NB4 (cell line): ENCODE measurements around the gene CDC42EP5.

Experiments used
- MAX ChIP-seq: IDR thresholded peaks from 2 replicates; pipeline ENCODE4 v1.6.1; 2011; ENCODE audit warnings: low read depth, low read length
- MYC ChIP-seq: IDR thresholded peaks from 2 replicates; pipeline ENCODE4 v1.6.1; 2011; ENCODE audit warnings: low read depth, low read length
- POLR2A ChIP-seq: IDR thresholded peaks from 2 replicates; pipeline ENCODE4 v1.6.1; 2011; ENCODE audit warnings: mild to moderate bottlenecking; ENCODE audit not compliant: insufficient read length; ENCODE audit errors: extremely low read depth
- TF ChIP-seq, protein P1 (sequence below): IDR thresholded peaks from one replicate; pipeline ENCODE4 v1.5.1; 2012; ENCODE audit warnings: low read depth, low read length

GRCh38 chr19:54420383-54421168, 52.5 kb downstream of the CDC42EP5 start:
- TF ChIP-seq, protein P1, sequence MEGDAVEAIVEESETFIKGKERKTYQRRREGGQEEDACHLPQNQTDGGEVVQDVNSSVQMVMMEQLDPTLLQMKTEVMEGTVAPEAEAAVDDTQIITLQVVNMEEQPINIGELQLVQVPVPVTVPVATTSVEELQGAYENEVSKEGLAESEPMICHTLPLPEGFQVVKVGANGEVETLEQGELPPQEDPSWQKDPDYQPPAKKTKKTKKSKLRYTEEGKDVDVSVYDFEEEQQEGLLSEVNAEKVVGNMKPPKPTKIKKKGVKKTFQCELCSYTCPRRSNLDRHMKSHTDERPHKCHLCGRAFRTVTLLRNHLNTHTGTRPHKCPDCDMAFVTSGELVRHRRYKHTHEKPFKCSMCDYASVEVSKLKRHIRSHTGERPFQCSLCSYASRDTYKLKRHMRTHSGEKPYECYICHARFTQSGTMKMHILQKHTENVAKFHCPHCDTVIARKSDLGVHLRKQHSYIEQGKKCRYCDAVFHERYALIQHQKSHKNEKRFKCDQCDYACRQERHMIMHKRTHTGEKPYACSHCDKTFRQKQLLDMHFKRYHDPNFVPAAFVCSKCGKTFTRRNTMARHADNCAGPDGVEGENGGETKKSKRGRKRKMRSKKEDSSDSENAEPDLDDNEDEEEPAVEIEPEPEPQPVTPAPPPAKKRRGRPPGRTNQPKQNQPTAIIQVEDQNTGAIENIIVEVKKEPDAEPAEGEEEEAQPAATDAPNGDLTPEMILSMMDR, result no peak
- TF ChIP-seq POLR2A (no peak), MYC (no peak), MAX (no peak)
